IMR-90 (cell line): ENCODE data around the gene MRGPRD. TPM values are rescaled to one million over a fixed set of nuclear protein-coding genes. Genes with fewer than 3 reads are reported as not detected.
A peak's percentile ranks its signal among the peaks of the same experiment; 100 is the strongest.

Experiments used
- ATAC-seq: fragments of 200-7000 bp; cut with Tn5 transposase; 2 replicates; pipeline ENCODE4 v1.9.1; 2020; ENCODE audit warnings: low read depth, mild to moderate bottlenecking, moderate library complexity
- BruUV-seq: library from RNA; stranded (reverse); fragments of 400-500 nt; replicated peaks from 2 replicates; lab custom pipeline; 2021; lab: Mats Ljungman, UMichigan
- CTCF ChIA-PET: fragments of 300-600 bp; formaldehyde crosslinking; extraction: SDS; loops from one replicate; lab custom pipeline; 2021; ENCODE audit warnings: antibody characterized with exemption; lab: Yijun Ruan, JAX
- POLR2A ChIA-PET: fragments of 300-600 bp; sonication (Branson Sonifier 250); formaldehyde crosslinking; loops from one replicate; lab custom pipeline; 2022; ENCODE audit warnings: antibody characterized with exemption; ENCODE audit not compliant: unreplicated experiment; lab: Charles Lee
- DNase-seq: peaks from one replicate; pipeline ENCODE4 v3.0.0; 2013
- H2AFZ ChIP-seq: replicated peaks from 2 replicates; pipeline ENCODE3; 2013; ENCODE audit warnings: low read length, mild to moderate bottlenecking; ENCODE audit not compliant: poor library complexity
- H2AK5ac ChIP-seq: 2 replicates; pipeline ENCODE4 v1.6.1; 2013; ENCODE audit warnings: low read depth, low read length, inconsistent platforms
- H2AK9ac ChIP-seq: replicated peaks from 2 replicates; pipeline ENCODE3; 2013; ENCODE audit warnings: mild to moderate bottlenecking, low read depth, low read length, moderate library complexity; ENCODE audit not compliant: poor library complexity
- H2BK120ac ChIP-seq: 2 replicates; pipeline ENCODE4 v1.6.1; 2013; ENCODE audit warnings: low read depth, low read length, inconsistent platforms
- H2BK15ac ChIP-seq: 3 replicates; pipeline ENCODE4 v1.6.1; 2013; ENCODE audit warnings: low read depth, low read length, inconsistent platforms
- H2BK20ac ChIP-seq: 2 replicates; pipeline ENCODE4 v1.6.1; 2013; ENCODE audit warnings: low read depth, mild to moderate bottlenecking, inconsistent platforms, low read length, moderate library complexity
- H2BK5ac ChIP-seq: 2 replicates; pipeline ENCODE4 v1.6.1; 2013; ENCODE audit warnings: mild to moderate bottlenecking, low read depth, low read length, inconsistent platforms; ENCODE audit not compliant: poor library complexity, severe bottlenecking
- H3K14ac ChIP-seq: replicated peaks from 2 replicates; pipeline ENCODE4 v1.6.1; 2013; ENCODE audit warnings: low read depth, low read length, inconsistent platforms
- H3K18ac ChIP-seq: 2 replicates; pipeline ENCODE4 v1.6.1; 2013; ENCODE audit warnings: low read depth, low read length, control low read depth
- H3K23ac ChIP-seq: 2 replicates; pipeline ENCODE4 v1.6.1; 2013; ENCODE audit warnings: low read depth, low read length, inconsistent platforms
- H3K27ac ChIP-seq: 2 replicates; pipeline ENCODE4 v1.5.1; 2013; ENCODE audit warnings: mild to moderate bottlenecking, control low read depth, low read length; ENCODE audit not compliant: insufficient read depth
- H3K27me3 ChIP-seq: 2 replicates; pipeline ENCODE4 v1.6.1; 2013; ENCODE audit warnings: low read length; ENCODE audit not compliant: control insufficient read depth, insufficient read depth
- H3K36me3 ChIP-seq: 2 replicates; pipeline ENCODE4 v1.6.1; 2013; ENCODE audit warnings: low read length, mixed read lengths; ENCODE audit not compliant: control insufficient read depth, insufficient read depth
- H3K4ac ChIP-seq: 2 replicates; pipeline ENCODE4 v1.6.1; 2013; ENCODE audit warnings: low read depth, low read length, inconsistent platforms
- H3K4me1 ChIP-seq: 2 replicates; pipeline ENCODE4 v1.6.1; 2013; ENCODE audit warnings: low read length, mixed read lengths; ENCODE audit not compliant: control insufficient read depth, insufficient read depth
- H3K4me2 ChIP-seq: 2 replicates; pipeline ENCODE4 v1.6.1; 2013; ENCODE audit warnings: low read depth, mild to moderate bottlenecking, control low read depth, low read length, moderate library complexity
- H3K4me3 ChIP-seq: 2 replicates; pipeline ENCODE4 v1.5.1; 2013; ENCODE audit warnings: low read depth, mild to moderate bottlenecking, control low read depth, low read length, moderate library complexity; ENCODE audit not compliant: insufficient read depth
- H3K56ac ChIP-seq: 2 replicates; pipeline ENCODE4 v1.6.1; 2013; ENCODE audit warnings: low read length, inconsistent platforms; ENCODE audit not compliant: insufficient read depth; ENCODE audit errors: extremely low read depth
- H3K79me1 ChIP-seq, 2 experiments: 2 replicates each; pipeline ENCODE4 v1.6.1; 2013; ENCODE audit warnings: low read length in 2 of 2, inconsistent platforms in 1 of 2, low read depth in 1 of 2
- H3K9ac ChIP-seq: 2 replicates; pipeline ENCODE4 v1.6.1; 2013; ENCODE audit warnings: low read depth, low read length, control low read depth
- H3K9me1 ChIP-seq: 2 replicates; pipeline ENCODE4 v1.6.1; 2013; ENCODE audit warnings: low read length, inconsistent platforms; ENCODE audit not compliant: insufficient read depth
- H3K9me3 ChIP-seq: 2 replicates; pipeline ENCODE4 v1.6.1; 2013; ENCODE audit warnings: low read length; ENCODE audit not compliant: control insufficient read depth, insufficient read depth
- H4K20me1 ChIP-seq: 2 replicates; pipeline ENCODE4 v1.6.1; 2013; ENCODE audit warnings: low read length, inconsistent platforms; ENCODE audit not compliant: insufficient read depth
- H4K5ac ChIP-seq: 2 replicates; pipeline ENCODE4 v1.6.1; 2013; ENCODE audit warnings: mild to moderate bottlenecking, low read depth, low read length, control low read depth
- H4K8ac ChIP-seq, 2 experiments: 2 replicates each; pipeline ENCODE4 v1.6.1; 2013; ENCODE audit warnings: low read depth in 2 of 2, low read length in 2 of 2, control low read depth in 1 of 2, inconsistent platforms in 1 of 2
- H4K91ac ChIP-seq: 2 replicates; pipeline ENCODE4 v1.6.1; 2013; ENCODE audit warnings: low read depth, low read length, inconsistent platforms; ENCODE audit not compliant: insufficient read depth
- CHD1 ChIP-seq: IDR thresholded peaks from 2 replicates; pipeline ENCODE4 v1.6.1; 2012; ENCODE audit warnings: low read depth, low read length, improper control_type of control experiment
- ELK1 ChIP-seq: fragments of 150-350 bp; IDR thresholded peaks from 2 replicates; pipeline ENCODE4 v1.6.1; 2016; ENCODE audit warnings: low read depth, mild to moderate bottlenecking, low read length, moderate library complexity, borderline replicate concordance
- RCOR1 ChIP-seq: IDR thresholded peaks from 2 replicates; pipeline ENCODE4 v1.6.1; 2012; ENCODE audit warnings: mild to moderate bottlenecking, low read length, improper control_type of control experiment; ENCODE audit not compliant: insufficient replicate concordance
- WGBS, 2 experiments: methylation state at CpG; one replicate each; pipeline versions ENCODE4 v1.1.5 to v1.1.7; 2013; ENCODE audit warnings: missing lambda C conversion rate in 2 of 2; ENCODE audit not compliant: insufficient read length in 1 of 2; ENCODE audit errors: extremely low coverage in 2 of 2; 5-methylcytosine and 5-hydroxymethylcytosine counted together
- dilution Hi-C: fragments of 300-500 bp; cut with HindIII; formaldehyde crosslinking; loops from one replicate; pipeline ENCODE4 v1.14.3; 2018; ENCODE audit warnings: low sequenced_read_pairs; ENCODE audit not compliant: unreplicated experiment
- in situ Hi-C: fragments of 300-500 bp; cut with MboI; formaldehyde crosslinking; loops from 3 replicates; pipeline ENCODE4 v1.14.3; 2019; ENCODE audit warnings: low sequenced_read_pairs, inconsistent platforms, mixed read lengths
- intact Hi-C: fragments of 100-400 bp; cut with micrococcal nuclease; formaldehyde crosslinking; loops from 2 replicates; pipeline ENCODE4 v1.10.0; 2022
- polyA plus RNA-seq, 3 experiments: library from polyadenylated mRNA; depleted of rRNA; stranded (reverse); fragments of >200 nt; gene quantifications; 2 replicates each; pipeline ENCODE4 v1.2.3, GENCODE V29; 2012; ENCODE audit warnings: low replicate concordance in 1 of 3
- total RNA-seq: library from RNA; depleted of rRNA; stranded (reverse); fragments of >200 nt; gene quantifications from 2 replicates; pipeline ENCODE4 v1.2.3, GENCODE V29; 2012

The MRGPRD gene
- total and polyA plus RNA-seq, 2 of the 4 experiments (the other 2 are of a cell fraction) = not detected

- Histone ChIP-seq H3K4me1 (peaks cover 51% of the 10 kb centered on the region), H3K79me1 (peaks cover 23 to 56% of the 10 kb centered on the region in 2 experiments), H3K36me3 (peaks cover 10% of the 10 kb centered on the region), H2AFZ (peak overlapping the region; percentile 89), H3K23ac (peak overlapping the region; percentile 91), H4K91ac (peak overlapping the region; percentile 92), H4K8ac (peak overlapping the region; percentile 70 to 89; a peak in 3 of 4 replicates), H2BK15ac (peak overlapping the region; percentile 88; the same call in 2 of the 3 replicates), H3K18ac (peak overlapping the region; percentile 90), H3K9me3 (no peaks in the 10 kb centered on the region), H2BK5ac (peak overlapping the region; percentile 97), H3K14ac (peak overlapping the region; percentile 99), H2BK120ac (peak overlapping the region; percentile 96), H3K9ac (peak overlapping the region; percentile 95), H3K9me1 (peaks cover 20% of the 10 kb centered on the region), H3K4me2 (peak overlapping the region; percentile 90), H2BK20ac (peak overlapping the region; percentile 83), H4K20me1 (peaks cover 8% of the 10 kb centered on the region), H2AK9ac (peak overlapping the region; percentile 100), H3K4ac (peak overlapping the region; percentile 98), H4K5ac (peak overlapping the region; percentile 80), H3K4me3 (peak overlapping the region; percentile 68), H2AK5ac (peak overlapping the region; percentile 98), H3K27ac (peak overlapping the region; percentile 99), H3K56ac (0 out of 2 replicates have a peak overlapping the region, but pooled peaks have one; percentile 92), H3K27me3 (no peaks in the 10 kb centered on the region)
- DNase-seq (no peak), ATAC-seq (no peak)
- dilution Hi-C loops (no loop called here), in situ Hi-C loops (no loop called here), intact Hi-C loops (loop anchor here (5.0 kb wide), 1 partner anchor 169 kb away; the partner anchor contains the start of gene CPT1A)
- ChIA-PET POLR2A (interaction anchor here (1.2 to 1.6 kb wide), 2 partner anchors 33 to 37 kb away, joined by 3 to 4 read pairs; partner anchors contain the start of gene TPCN2), CTCF (interaction anchor here (0.6 to 1.9 kb wide), 2 partner anchors 11 to 102 kb away, joined by 4 to 6 read pairs; no protein-coding TSS in a partner anchor)
- 61% methylated on average over 6 of the region's 9 CpGs; no CpG with 5 or more reads in 1 of the 2 experiments for WGBS, 2 experiments
- TF ChIP-seq ELK1 (no peak), RCOR1 (no peak), CHD1 (no peak)
- BruUV-seq = no TSS peak
Measured at GRCh38 chr11:69011624-69012091, 30.9 kb upstream of the MRGPRD start.
